Gastroesophageal sphincter (tissue), 4 donors: ENCODE measurements around the gene HDAC8. TPM values are rescaled to one million over a fixed set of nuclear protein-coding genes. Genes with fewer than 3 reads are reported as not detected.

Source experiments
- ATAC-seq: fragments of 150-250 bp; one replicate; pipeline ENCODE4 v1.9.1; 2016; ENCODE audit warnings: mild to moderate bottlenecking, moderate library complexity
- H3K27ac ChIP-seq, 4 donors: fragments of 200-600 bp; sonication (generic) in 3 of 4; 1 replicate in 3 of 4; 2 replicates in 1 of 4; pipeline ENCODE4 v1.5.1; 2016 to 2019
- H3K27me3 ChIP-seq: fragments of 200-600 bp; sonication (generic); one replicate; pipeline ENCODE4 v1.5.1; 2019
- H3K36me3 ChIP-seq, 2 donors: fragments of 200-600 bp; sonication (generic); one replicate each; pipeline ENCODE4 v1.5.1; 2019; ENCODE audit warnings: control low read depth in 1 of 2
- H3K4me1 ChIP-seq, 3 donors: fragments of 200-600 bp; sonication (generic); 1 replicate in 2 of 3; 2 replicates in 1 of 3; pipeline ENCODE4 v1.5.1; 2016 to 2019; ENCODE audit warnings: control low read depth in 2 of 3
- H3K4me3 ChIP-seq, 2 donors: fragments of 200-600 bp; sonication (generic); one replicate each; pipeline ENCODE4 v1.5.1; 2019; ENCODE audit warnings: mild to moderate bottlenecking in 1 of 2, moderate library complexity in 1 of 2
- H3K9me3 ChIP-seq, 3 donors: fragments of 200-600 bp; sonication (generic); one replicate each; pipeline ENCODE4 v1.5.1; 2017 to 2019; ENCODE audit warnings: control low read depth in 2 of 3
- CTCF ChIP-seq, 4 experiments: fragments of 200-600 bp in 2 of 4; fragments of 450-650 bp in 2 of 4; sonication (generic) in 1 of 4; IDR thresholded peaks; one replicate each; pipeline ENCODE4 v1.5.1; 2017 to 2019; ENCODE audit warnings: antibody characterized with exemption in 4 of 4, mild to moderate bottlenecking in 2 of 4, moderate library complexity in 2 of 4
- EP300 ChIP-seq: sonication (generic); formaldehyde crosslinking; IDR thresholded peaks from one replicate; pipeline ENCODE4 v1.6.1; 2017; ENCODE audit warnings: antibody characterized with exemption, mild to moderate bottlenecking
- POLR2A ChIP-seq, 2 donors: fragments of 450-650 bp; IDR thresholded peaks; one replicate each; pipeline ENCODE4 v1.6.1; 2017; ENCODE audit warnings: antibody characterized with exemption in 2 of 2, mild to moderate bottlenecking in 2 of 2, moderate library complexity in 1 of 2
- POLR2AphosphoS5 ChIP-seq: sonication (generic); formaldehyde crosslinking; IDR thresholded peaks from one replicate; pipeline ENCODE4 v1.6.1; 2017; ENCODE audit warnings: antibody characterized with exemption
- WGBS, 2 donors: methylation state at CpG; one replicate each; pipeline ENCODE4 v1.1.5; 2018; ENCODE audit warnings: low coverage in 1 of 2; 5-methylcytosine and 5-hydroxymethylcytosine counted together
- total RNA-seq, 4 donors: library from RNA; depleted of rRNA; stranded (reverse); fragments of >200 nt; gene quantifications; one replicate each; pipeline ENCODE4 v1.1.0, GENCODE V29; 2016

Gene HDAC8
- total RNA-seq, 4 donors from 2014 or later: 15.7 to 34.2 (median 25.6) TPM

DNA sequence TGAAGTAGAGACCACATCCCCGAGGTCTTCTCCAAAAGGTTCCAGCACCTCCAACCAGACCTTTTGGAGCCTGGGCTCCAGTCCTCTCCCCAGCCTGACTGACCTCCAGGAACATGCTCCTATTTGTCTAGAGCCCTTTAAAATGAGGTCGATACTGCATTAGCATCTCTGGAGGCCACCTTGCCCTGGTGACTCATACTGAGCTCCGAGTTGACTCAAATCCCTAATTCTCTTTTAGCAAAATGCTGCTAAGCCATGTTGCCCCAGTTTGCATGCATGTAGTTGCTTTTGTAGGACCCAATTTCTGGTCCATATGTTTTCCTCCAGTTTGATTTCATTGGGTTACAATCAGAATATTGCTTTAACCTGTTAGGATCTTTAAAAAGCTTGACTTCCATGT is 223.5 kb downstream of the HDAC8 start:
- Histone ChIP-seq H3K9me3 (no peaks in the 10 kb centered on the region), H3K4me1 (no peaks in the 10 kb centered on the region), H3K4me3 (no peak overlapping the region), H3K27ac (no peak overlapping the region), H3K36me3 (peaks cover 0 to 27% of the 10 kb centered on the region in 2 donors), H3K27me3 (no peaks in the 10 kb centered on the region)
- 77 to 94% methylated on average over 2 to 3 of the region's 3 CpGs for WGBS, 2 donors
- TF ChIP-seq CTCF (IDR thresholded peaks at IDR 0.05): no peak
- no peak for TF ChIP-seq POLR2A (IDR thresholded peaks at IDR 0.05)
- TF ChIP-seq POLR2AphosphoS5: no peak
- no peak for TF ChIP-seq EP300
- no peak for ATAC-seq

GRCh38 chrX:72348247-72348979 is 224.2 kb downstream of the HDAC8 start:
- ATAC-seq: no peak
- Histone ChIP-seq H3K27me3 (no peaks in the 10 kb centered on the region), H3K36me3 (peaks cover 0 to 26% of the 10 kb centered on the region in 2 donors), H3K4me3 (no peak overlapping the region), H3K9me3 (no peaks in the 10 kb centered on the region), H3K4me1 (no peaks in the 10 kb centered on the region), H3K27ac (no peak overlapping the region)
- WGBS, 2 donors: 93 to 94% methylated on average over 3 to 4 of the region's 5 CpGs
- no peak for TF ChIP-seq POLR2AphosphoS5
- TF ChIP-seq EP300: no peak
- TF ChIP-seq CTCF (IDR thresholded peaks at IDR 0.05): no peak
- no peak for TF ChIP-seq POLR2A (IDR thresholded peaks at IDR 0.05)

DNA sequence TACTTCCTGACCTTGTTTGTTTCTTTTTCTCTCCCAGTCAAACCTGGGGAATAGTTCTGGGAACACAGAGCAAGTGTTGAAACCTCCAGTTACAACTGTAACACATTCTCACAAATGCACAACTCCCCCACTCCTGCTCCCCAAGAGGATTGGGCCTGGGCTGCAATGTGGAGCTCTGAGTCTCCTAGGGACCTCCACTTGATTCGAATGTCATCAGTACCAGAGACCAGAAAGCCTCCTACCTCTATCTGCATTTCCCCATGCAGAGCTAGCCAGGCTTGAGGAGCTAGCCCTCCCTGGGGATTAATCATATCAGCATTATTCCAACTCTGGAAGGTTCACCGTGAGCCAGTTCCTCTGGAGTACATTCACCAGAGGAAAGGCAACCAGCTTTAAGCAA is 225.3 kb downstream of the HDAC8 start:
- TF ChIP-seq POLR2A (IDR thresholded peaks at IDR 0.05): no peak
- TF ChIP-seq EP300: no peak
- no peak for TF ChIP-seq CTCF (IDR thresholded peaks at IDR 0.05)
- TF ChIP-seq POLR2AphosphoS5: no peak
- Histone ChIP-seq H3K27ac (no peak overlapping the region), H3K36me3 (peaks cover 0 to 24% of the 10 kb centered on the region in 2 donors), H3K4me1 (no peaks in the 10 kb centered on the region), H3K9me3 (no peaks in the 10 kb centered on the region), H3K4me3 (no peak overlapping the region), H3K27me3 (no peaks in the 10 kb centered on the region)
- no peak for ATAC-seq
- WGBS, 2 donors: no CpG with 5 or more reads among the region's 2 CpGs

GRCh38 chrX:72346302-72346949 is 226.2 kb downstream of the HDAC8 start:
- Histone ChIP-seq H3K9me3 (no peaks in the 10 kb centered on the region), H3K4me3 (no peak overlapping the region), H3K4me1 (no peaks in the 10 kb centered on the region), H3K27ac (no peak overlapping the region), H3K36me3 (peaks cover 0 to 20% of the 10 kb centered on the region in 2 donors), H3K27me3 (no peaks in the 10 kb centered on the region)
- ATAC-seq: no peak
- TF ChIP-seq POLR2AphosphoS5 (no peak), EP300 (no peak), POLR2A (IDR thresholded peaks at IDR 0.05) (no peak), CTCF (IDR thresholded peaks at IDR 0.05) (no peak)
- no CpG with 5 or more reads among the region's 6 CpGs for WGBS, 2 donors

- 80% methylated on average over 1 of the region's 2 CpGs; no CpG with 5 or more reads in 1 of the 2 donors for WGBS, 2 donors
- H3K27me3 ChIP-seq: no peaks in the 10 kb centered on the region
- no peak overlapping the region for H3K27ac ChIP-seq
- no peaks in the 10 kb centered on the region for H3K36me3 ChIP-seq
- ATAC-seq: no peak
- no peaks in the 10 kb centered on the region for H3K4me1 ChIP-seq
- H3K9me3 ChIP-seq: no peaks in the 10 kb centered on the region
- TF ChIP-seq POLR2A (IDR thresholded peaks at IDR 0.05) (no peak), EP300 (no peak), CTCF (IDR thresholded peaks at IDR 0.05) (no peak), POLR2AphosphoS5 (no peak)
- H3K4me3 ChIP-seq: no peak overlapping the region
Measured at GRCh38 chrX:72340626-72341025, 232.0 kb downstream of the HDAC8 start.
